PFSK-1 (cell line): ENCODE measurements around the gene LTC4S.

Experiments
- FOXP2 ChIP-seq: optimal IDR thresholded peaks from 2 replicates; pipeline ENCODE3; 2011; ENCODE audit warnings: borderline replicate concordance, control low read depth, inconsistent platforms; ENCODE audit not compliant: insufficient read depth; ENCODE audit errors: extremely low read length, extremely low read depth
- POLR2AphosphoS5 ChIP-seq: IDR thresholded peaks from 2 replicates; pipeline ENCODE4 v1.6.1; 2012; ENCODE audit warnings: low read depth, mild to moderate bottlenecking, control low read depth, low read length, moderate library complexity
- SIN3A ChIP-seq: IDR thresholded peaks from 2 replicates; pipeline ENCODE4 v1.6.1; 2012; ENCODE audit warnings: mild to moderate bottlenecking, low read length, moderate library complexity, borderline replicate concordance; ENCODE audit not compliant: insufficient read depth
- TAF1 ChIP-seq: IDR thresholded peaks from 2 replicates; pipeline ENCODE4 v1.6.1; 2012; ENCODE audit warnings: low read length, control low read depth, borderline replicate concordance; ENCODE audit not compliant: insufficient read depth
- TF ChIP-seq, protein P1 (sequence below), 2 experiments: IDR thresholded peaks; 2 replicates each; pipeline versions ENCODE4 v1.6.1 to v1.8.0; 2011 to 2012; ENCODE audit warnings: low read depth in 2 of 2, low read length in 2 of 2, control low read depth in 1 of 2, inconsistent platforms in 1 of 2, mild to moderate bottlenecking in 1 of 2, moderate library complexity in 1 of 2; ENCODE audit not compliant: insufficient read depth in 1 of 2

The LTC4S gene

DNA sequence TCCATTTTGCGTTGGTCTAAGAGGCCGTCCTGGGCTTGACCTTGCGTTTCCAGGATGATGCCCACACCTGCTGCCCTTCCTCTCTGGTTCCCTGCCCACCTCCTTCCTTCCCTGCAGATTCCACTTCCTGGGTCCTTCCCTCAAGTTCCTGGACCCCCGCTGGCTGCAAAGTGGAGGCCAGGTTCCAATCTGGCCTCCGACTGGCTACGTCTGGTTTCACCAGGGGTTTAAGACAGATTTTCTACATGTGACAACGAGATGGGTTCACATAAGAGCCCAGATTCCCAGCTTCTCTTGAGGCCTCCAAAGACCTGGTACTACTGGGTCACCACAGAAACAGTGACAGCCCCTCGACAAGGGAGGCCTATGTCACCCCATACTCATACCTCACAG, 10.8 kb downstream of the LTC4S start:
- TF ChIP-seq SIN3A (no peak), TAF1 (no peak), FOXP2 (no peak), POLR2AphosphoS5 (no peak)
- TF ChIP-seq, protein P1, sequence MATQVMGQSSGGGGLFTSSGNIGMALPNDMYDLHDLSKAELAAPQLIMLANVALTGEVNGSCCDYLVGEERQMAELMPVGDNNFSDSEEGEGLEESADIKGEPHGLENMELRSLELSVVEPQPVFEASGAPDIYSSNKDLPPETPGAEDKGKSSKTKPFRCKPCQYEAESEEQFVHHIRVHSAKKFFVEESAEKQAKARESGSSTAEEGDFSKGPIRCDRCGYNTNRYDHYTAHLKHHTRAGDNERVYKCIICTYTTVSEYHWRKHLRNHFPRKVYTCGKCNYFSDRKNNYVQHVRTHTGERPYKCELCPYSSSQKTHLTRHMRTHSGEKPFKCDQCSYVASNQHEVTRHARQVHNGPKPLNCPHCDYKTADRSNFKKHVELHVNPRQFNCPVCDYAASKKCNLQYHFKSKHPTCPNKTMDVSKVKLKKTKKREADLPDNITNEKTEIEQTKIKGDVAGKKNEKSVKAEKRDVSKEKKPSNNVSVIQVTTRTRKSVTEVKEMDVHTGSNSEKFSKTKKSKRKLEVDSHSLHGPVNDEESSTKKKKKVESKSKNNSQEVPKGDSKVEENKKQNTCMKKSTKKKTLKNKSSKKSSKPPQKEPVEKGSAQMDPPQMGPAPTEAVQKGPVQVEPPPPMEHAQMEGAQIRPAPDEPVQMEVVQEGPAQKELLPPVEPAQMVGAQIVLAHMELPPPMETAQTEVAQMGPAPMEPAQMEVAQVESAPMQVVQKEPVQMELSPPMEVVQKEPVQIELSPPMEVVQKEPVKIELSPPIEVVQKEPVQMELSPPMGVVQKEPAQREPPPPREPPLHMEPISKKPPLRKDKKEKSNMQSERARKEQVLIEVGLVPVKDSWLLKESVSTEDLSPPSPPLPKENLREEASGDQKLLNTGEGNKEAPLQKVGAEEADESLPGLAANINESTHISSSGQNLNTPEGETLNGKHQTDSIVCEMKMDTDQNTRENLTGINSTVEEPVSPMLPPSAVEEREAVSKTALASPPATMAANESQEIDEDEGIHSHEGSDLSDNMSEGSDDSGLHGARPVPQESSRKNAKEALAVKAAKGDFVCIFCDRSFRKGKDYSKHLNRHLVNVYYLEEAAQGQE (IDR thresholded peaks at IDR 0.05; ENCODE audit: insufficient read depth in 1 of 2, low read depth in 2 of 2, low read length in 2 of 2), result no peak

DNA sequence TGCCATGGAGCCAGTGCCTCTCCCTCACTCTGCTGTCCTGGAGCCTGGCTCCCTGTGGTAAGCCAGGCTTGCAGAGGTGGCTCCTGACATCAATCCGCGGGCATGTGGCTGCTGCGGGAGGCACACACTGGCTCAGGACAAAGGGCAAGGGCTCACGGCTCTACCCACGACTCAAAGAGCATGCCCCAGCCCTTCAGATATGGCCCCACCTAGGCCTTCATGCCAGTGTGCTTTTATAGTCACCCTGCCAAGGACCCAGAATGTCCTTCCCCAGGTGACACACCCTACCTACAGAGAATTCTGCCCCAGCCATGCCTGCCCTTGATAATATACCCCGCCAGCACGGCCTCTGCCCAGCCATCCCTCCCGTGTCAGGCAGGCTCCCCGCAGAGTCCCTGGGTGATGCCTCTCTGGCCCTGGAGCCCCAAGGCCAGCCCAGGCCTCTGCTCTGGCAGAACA, 11.3 kb downstream of the LTC4S start:
- TF ChIP-seq TAF1 (no peak), FOXP2 (no peak)
- TF ChIP-seq, protein P1 (IDR thresholded peaks at IDR 0.05; ENCODE audit: insufficient read depth in 1 of 2, low read depth in 2 of 2, low read length in 2 of 2), result no peak

DNA sequence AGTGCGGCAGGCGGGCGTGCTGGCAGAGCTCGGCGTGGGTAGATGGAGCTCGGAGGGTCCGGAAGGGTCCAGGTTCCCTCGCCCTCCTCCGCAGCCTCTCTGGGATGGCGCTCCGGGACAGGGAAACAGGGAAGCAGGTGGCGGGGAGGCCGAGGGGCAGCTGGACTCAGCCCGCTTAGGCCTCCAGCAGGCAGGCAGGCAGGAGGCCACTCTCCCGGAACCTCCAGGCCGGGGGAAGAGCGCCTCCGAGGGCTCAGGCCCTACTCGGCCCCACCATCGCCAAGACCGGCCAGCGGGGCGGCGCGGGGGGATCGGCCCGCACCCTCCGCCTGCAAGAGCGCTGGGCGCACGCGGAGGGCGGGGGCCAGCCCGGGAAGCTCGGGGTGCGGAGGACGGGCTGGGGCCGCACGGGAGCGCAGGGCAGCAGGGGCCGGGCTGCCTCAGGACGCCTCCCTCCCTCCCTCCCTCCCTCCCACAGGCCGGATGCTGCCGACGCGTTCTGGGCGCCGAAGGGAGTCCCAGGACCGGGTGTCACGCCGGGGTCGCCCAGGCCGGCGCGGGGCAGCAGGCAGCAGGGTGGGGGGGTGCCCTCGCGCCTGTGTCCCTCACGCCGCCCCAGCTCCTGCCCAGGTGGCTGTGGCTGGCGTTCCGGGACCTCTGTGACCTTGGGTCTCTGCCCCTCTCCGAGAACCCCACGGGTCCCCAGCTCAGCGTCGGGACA, 11.9 kb downstream of the LTC4S start:
- TF ChIP-seq FOXP2 (no peak), SIN3A (no peak), POLR2AphosphoS5 (no peak), TAF1 (no peak)
- TF ChIP-seq, protein P1 (IDR thresholded peaks at IDR 0.05; ENCODE audit: insufficient read depth in 1 of 2, low read depth in 2 of 2, low read length in 2 of 2), result no peak

DNA sequence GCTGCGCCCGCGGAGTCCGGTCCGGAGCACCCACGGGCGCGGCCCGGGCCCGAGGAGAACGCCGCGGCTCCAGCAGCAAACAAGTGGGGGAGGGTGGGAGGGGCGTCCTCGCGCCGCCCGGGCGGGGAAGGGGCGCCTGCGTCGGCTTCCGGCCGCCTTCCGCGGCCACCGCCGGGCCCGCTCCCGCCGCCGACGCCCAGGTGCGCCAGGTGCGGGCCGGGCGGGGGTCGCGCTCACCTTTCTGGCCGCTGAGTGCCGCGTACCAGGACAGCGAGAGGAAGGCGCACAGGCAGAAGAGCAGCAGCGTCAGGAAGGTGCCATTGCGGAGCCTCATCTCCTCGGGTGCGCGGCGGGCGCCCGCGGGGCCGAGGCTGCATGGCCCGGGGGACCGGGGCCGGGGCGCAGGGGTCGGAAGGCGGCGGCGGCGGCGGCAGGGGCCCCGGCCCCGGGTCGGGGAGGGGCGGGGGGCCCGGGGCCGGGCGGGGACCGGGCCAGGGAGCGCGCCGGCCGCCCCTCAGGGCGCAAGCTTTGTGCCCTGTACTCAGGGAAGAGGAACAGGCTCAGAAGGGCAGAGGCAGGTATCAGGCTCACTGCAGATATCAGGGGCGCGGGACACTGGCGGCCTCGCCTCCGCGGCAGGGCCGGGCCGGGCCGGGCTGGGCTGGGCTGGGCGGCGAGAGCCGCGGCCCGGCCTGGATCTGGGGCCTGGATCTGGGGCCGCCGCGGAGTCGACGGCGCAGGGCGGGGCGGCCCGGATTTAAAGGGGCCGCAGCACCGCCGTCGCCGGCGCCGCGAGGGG, 12.7 kb downstream of the LTC4S start, which contains the start of gene MGAT4B:
Gene MGAT4B (minus strand): TSS at position 617 of the 799 bp plus-strand sequence. CDS start 283 bp downstream, at position 334.
- TF ChIP-seq FOXP2 (no peak), POLR2AphosphoS5 (no peak), SIN3A (no peak), TAF1 (peak; percentile 83)
- TF ChIP-seq, protein P1 (IDR thresholded peaks at IDR 0.05; ENCODE audit: insufficient read depth in 1 of 2, low read depth in 2 of 2, low read length in 2 of 2), result peak in 1 of 2 experiments; percentile 51; a peak in 1 of 4 replicates
